NCI-H2107 (cell line): Measurements from ENCODE around the gene TAS2R60.
"Not testable (repeated sequence)": the region's sequence is repeated elsewhere in the genome, so short reads cannot be mapped to it uniquely, and the experiment has no call there.

Experiments
- DNase-seq: peaks from one replicate; lab custom pipeline; 2025; lab: John Stamatoyannopoulos, UW

Gene TAS2R60

DNA sequence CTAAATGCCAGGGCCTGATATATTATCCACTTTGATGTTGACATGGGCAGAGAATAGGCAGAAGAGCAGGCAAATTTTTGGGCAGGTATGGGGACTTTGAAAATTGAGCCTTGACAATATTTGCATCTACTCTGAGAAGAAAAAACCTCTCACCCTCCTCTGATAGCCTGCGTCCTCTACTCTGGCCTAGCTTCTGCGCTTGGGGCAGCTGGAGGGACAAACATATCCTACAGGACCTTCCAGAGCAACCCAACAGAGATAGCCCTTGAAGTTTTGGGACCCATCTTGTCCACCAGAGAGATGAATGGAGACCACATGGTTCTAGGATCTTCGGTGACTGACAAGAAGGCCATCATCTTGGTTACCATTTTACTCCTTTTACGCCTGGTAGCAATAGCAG, at the start of gene TAS2R60:
TSS of gene TAS2R60 (plus strand) at position 301 of the 400 bp plus-strand sequence. CDS start at position 301, 0 bp downstream.
- DNase-seq, result no peak

- no peak for DNase-seq
Observed at GRCh38 chr7:143394068-143394467, 49.2 kb upstream of the TAS2R60 start.

DNA sequence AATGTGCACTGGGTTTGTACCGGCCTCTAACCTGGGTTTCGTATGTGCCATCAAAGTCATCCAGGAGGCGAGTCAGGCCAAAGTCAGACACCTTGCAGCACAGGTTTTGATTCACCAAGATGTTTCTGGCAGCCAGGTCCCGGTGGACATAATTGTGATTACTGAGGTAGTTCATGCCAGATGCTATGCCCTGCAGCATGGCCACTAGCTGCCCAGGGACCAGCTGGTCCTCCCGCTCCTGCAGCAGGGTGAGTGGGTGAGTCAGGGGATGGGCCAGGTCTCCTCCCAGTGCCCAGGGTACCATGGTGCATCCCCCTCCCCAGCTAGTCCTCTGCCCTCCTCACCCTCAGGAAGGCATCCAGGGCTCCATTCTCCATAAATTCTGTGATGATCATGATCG, 48.5 kb upstream of the TAS2R60 start:
- DNase-seq, result no peak

GRCh38 chr7:143395187-143396149, 47.8 kb upstream of the TAS2R60 start:
- no peak for DNase-seq

DNA sequence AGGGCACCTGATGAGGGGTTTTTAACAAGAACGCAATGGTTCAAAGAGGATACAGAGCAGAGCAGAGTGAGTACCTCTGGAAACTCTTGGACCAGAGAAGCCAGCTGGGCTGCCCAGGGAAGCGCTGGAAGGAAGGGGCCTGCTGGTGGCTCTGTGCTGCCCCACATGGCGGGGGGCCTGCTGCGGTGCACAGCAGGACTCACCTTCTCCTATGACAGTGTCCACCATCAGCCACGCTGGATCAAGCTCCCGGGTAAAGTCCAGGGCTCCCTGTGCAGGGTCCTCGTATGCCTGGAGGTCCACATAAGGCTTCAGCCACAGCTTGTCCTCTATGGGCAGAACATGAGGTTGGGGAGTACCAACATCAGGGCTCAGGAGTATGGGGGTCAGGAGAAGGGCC, 47.1 kb upstream of the TAS2R60 start:
- DNase-seq, result no peak

DNA sequence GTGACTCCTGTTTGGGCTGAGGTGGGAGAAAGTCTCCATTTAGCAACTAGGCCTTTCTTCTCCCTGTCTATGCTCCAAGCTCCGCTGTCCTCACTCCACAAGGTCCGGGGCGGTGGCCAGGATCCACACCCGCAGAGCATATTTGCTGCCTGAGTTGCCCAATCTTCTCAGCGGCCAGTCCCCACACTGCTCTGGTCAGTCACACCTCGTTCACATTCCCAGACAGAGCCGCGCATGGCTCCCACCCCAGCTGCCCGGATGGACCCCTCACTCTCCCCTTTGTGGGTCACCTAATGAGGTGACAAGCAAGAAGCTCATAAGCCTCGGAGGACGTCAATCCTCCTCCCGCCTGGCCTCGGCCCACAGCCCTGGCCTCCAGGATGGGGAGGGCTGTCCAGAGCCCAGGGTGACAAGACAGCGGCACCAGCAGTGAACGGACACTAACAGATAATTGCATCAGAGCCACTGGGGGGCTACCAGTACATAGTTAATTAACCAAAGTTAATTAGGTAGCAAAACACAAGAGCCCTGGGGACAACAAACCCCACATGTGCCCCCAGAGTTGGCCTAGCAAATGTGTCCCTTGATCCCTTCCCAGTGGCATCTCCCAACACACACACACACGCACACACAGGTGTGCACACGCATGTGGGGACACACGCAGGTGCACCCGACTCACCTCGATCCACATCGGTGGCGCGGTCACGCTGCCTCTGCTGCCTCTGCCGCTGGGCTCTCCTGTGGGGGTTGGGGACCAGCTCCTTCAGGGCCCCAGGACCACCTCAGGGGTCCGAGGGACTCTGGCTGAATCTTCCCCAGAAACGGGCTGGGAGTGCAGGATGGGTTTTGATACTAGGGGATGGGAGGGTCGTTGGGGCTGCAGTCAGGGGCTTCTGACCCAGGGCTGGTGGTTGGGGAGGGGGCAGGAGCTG, 46.4 kb upstream of the TAS2R60 start:
- DNase-seq, result no peak

GRCh38 chr7:143397710-143398530, 45.3 kb upstream of the TAS2R60 start:
- no peak for DNase-seq

DNA sequence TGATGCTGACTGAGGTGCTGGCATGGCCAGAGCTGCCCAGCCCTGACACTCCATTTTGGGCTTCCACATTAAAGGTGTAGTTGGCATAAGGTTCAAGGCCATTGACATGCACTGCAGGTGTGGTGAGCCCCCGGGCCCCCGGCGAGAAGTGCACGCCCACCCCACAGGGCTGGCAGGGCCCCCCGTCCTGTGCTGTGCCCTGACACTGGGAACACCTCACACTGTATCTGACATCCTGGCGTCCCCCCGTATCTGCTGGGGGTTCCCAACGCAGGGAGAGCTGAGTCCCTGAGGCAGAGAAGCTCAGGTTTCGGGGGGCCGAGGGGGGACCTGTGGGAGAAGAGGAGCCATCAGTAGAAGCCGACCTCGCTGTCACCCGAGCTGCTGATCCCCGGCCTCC, 44.6 kb upstream of the TAS2R60 start:
- no peak for DNase-seq

DNA sequence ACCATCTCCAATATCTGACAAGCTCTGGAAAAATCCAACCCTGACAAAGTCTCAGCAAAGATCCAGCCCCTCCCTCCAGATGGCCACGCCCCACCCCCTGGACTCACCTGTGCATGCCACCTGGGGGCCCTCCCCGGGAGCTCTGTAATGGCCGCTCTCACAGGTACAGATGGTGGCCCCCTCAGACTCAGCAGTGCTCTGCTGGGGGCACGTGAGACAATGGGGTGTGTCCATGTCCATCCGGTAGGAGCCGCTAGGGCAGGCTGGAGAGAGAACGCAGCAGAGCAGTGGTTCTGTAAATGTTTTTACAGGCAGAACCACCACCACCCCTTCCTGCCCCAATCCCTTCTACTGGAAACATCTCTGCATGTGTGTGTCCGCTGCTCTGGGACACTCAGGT, 44.1 kb upstream of the TAS2R60 start:
- DNase-seq, result no peak

GRCh38 chr7:143399642-143400041, 43.6 kb upstream of the TAS2R60 start:
- DNase-seq, result no peak

DNA sequence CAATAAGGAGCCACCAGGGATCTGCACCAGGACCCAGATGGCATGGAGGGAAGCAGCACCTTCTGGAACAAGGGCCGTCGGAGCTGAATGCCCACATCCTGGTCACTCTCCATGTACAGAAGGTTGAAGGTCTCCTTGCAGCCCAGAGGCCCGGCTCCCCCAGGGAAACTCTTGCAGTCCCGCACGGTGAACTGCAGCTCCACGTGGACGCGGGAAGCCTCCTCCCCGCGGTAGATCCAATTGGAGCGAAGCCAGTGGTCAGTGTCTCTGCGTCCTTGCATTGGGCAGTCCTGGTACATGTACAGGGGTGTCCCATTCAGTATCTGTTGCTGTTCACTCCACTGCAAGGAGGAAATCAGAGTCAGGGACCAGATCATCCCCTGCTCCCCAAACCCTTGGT, 42.0 kb upstream of the TAS2R60 start:
- DNase-seq, result no peak

DNA sequence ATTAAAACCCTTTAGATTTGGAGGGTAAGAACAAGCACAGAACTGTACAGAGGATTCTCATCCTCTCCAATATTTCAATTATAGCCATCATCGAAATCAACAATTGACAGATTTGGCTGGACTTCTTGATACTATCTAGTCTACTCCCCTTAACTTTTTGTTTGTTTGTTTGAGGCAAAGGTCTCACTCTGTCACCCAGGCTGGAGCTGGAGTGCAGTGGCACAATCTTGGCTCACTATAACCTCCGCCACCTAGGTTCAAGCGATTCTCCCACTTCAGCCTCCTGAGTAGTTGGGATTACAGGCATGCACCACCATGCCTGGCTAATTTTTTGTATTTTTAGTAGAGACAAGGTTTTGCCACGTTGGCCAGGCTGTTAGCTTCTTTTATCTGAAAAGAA, 41.0 kb upstream of the TAS2R60 start:
- DNase-seq, result not testable (repeated sequence)

DNA sequence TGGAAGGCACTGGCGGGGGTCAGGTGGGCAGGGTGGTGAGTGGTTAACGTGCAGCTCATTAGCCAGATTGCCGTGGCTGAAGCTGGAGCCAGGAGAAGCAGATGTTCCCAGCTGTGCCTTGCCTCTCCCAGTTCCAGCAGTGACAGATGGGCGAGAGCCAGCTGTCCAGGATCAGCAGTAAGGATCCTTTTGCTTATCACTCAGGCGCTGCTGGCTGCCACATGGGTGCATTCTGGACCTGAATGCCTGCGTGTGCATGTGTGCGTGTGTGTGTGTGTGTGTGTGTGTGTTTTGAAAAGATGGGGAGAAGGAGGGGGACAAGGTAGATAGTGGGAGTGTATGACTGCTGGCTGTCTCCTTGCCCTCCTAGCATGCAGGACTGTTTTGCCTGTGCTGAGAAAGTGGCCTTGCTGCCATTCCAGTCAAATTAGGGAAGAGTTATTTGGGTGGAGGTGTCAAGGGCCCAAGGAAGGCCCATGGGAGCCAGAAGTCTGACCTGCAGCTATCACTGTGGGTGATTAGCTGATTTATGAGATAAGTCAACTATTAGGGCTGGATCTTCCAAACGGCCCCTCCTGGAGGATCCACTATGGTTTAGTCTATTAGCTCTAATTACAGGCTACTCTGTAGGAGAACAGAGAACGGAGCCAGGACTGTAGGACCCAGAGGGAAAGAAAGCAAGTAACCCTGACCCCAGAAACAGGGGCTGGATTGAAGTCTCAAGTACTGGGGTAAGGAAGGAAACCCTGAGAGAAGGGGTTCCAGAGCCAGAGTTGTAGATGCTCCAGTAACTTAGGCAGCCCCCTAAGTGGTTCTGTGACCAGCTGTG, 37.9 kb upstream of the TAS2R60 start:
- no peak for DNase-seq

- no peak for DNase-seq
Observed at GRCh38 chr7:143406002-143406357, 37.3 kb upstream of the TAS2R60 start.

- DNase-seq, result no peak
Observed at GRCh38 chr7:143407287-143408251, 35.7 kb upstream of the TAS2R60 start.

DNA sequence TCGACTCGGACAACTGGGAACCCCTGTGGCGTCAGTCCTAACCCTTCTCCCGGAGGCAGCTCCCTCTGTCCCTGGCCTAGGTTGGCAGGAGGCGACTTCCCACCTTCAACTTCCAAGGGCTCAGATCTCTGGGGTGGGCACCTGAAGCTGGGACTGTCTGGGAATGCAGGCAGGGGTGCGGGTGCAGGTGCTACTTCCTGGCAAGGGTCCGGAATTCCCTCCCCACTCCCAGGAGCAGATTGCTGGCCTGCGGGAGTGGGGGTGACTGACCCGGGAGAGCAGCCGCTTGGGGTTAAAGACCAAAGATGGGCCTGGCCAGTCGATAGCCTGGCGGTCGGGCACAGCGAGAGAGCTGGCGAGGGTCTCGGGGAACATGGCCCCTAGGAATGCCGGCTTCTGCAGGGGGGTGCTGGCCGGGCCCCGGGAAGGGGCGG, 35.0 kb upstream of the TAS2R60 start:
- no peak for DNase-seq

DNA sequence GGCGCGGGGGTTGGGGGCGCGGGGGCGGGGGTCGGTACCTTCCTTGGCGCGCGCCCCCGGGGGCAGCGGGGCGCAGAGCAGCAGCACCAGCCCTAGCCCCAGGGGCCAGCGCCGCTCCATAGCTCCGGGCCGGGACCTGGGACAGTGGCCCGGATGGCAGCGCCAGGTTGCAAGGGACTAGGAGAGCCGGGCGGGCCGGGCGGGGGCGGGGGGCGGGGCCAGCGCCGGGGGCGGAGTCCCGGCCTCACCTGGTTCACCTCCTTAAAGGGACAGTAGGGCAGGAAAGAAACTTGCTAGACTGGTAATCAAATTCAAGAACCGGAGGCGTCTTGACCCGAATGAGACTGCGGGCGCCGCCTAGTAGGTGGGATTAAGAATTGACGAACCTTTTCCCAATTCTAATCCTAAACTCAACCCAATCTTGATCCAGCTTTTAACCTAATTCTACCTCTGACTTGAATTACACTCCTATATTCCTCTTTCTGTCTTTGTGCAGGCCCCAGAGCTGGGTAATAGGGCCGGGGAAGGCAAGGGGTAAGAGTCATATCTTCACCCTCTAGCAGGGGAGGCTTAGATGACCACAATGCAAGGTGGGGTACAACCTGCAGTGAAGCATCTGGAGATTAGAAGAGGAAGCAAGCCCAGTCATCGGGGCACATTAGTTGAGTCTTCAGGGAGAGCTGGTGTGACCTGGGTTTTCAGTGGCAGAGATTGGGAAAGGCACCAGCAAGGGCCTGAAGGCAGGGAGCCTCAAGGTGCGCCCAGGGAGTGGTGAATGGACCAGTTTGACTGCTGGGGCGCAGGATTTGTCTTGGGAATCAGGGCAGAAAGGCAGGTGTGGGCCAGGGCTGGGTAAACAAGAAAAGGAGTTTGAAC, 34.3 kb upstream of the TAS2R60 start, which contains the start of gene EPHA1:
TSS of gene EPHA1 (minus strand) at position 171 of the 876 bp plus-strand sequence. CDS start at position 120, 51 bp downstream.
- DNase-seq, result no peak

- DNase-seq, result no peak
Observed at GRCh38 chr7:143410521-143411004, 32.7 kb upstream of the TAS2R60 start.
